Lung (tissue), 12 donors: ENCODE measurements around the gene TNF. TPM values are rescaled to one million over a fixed set of nuclear protein-coding genes. Genes with fewer than 3 reads are reported as not detected.

Source experiments
- ATAC-seq: fragments of 200-7000 bp; cut with Tn5 transposase; one replicate; pipeline ENCODE4 v1.9.1; 2020; ENCODE audit warnings: moderate number of reproducible peaks; ENCODE audit not compliant: insufficient read depth, low FRiP score
- DNase-seq, 3 donors: peaks; one replicate each; pipeline ENCODE4 v3.0.0-alpha.2; 2013 to 2017
- H3K27ac ChIP-seq, 2 donors: one replicate each; pipeline ENCODE4 v1.5.1; 2013; ENCODE audit warnings: mild to moderate bottlenecking in 2 of 2, moderate library complexity in 2 of 2, control low read depth in 1 of 2, inconsistent platforms in 1 of 2, low read depth in 1 of 2, low read length in 1 of 2
- H3K27me3 ChIP-seq, 3 donors: one replicate each; pipeline ENCODE4 v1.5.1; 2013; ENCODE audit warnings: low read length in 2 of 3; ENCODE audit not compliant: control insufficient read depth in 3 of 3, insufficient read depth in 3 of 3
- H3K36me3 ChIP-seq, 4 donors: one replicate each; pipeline ENCODE4 v1.5.1; 2013; ENCODE audit warnings: low read length in 4 of 4, mild to moderate bottlenecking in 1 of 4, moderate library complexity in 1 of 4; ENCODE audit not compliant: control insufficient read depth in 4 of 4, insufficient read depth in 4 of 4
- H3K4me1 ChIP-seq, 5 donors: one replicate each; pipeline ENCODE4 v1.5.1; 2013; ENCODE audit warnings: low read length in 5 of 5, mild to moderate bottlenecking in 2 of 5, moderate library complexity in 1 of 5; ENCODE audit not compliant: control insufficient read depth in 5 of 5, insufficient read depth in 5 of 5
- H3K4me3 ChIP-seq: one replicate; pipeline ENCODE4 v1.5.1; 2013; ENCODE audit warnings: mild to moderate bottlenecking, control low read depth, moderate library complexity
- H3K9ac ChIP-seq, 2 donors: one replicate each; pipeline ENCODE4 v1.5.1; 2013; ENCODE audit warnings: low read length in 2 of 2, control low read depth in 1 of 2; ENCODE audit not compliant: insufficient read depth in 1 of 2
- H3K9me3 ChIP-seq, 4 donors: one replicate each; pipeline ENCODE4 v1.5.1; 2013; ENCODE audit warnings: low read length in 3 of 4, mild to moderate bottlenecking in 1 of 4, moderate library complexity in 1 of 4; ENCODE audit not compliant: control insufficient read depth in 4 of 4, insufficient read depth in 3 of 4
- WGBS, 2 donors: extraction: QIAGEN DNeasy Blood & Tissue Kit; methylation state at CpG; one replicate each; pipeline ENCODE4 v1.1.7; 2013; 5-methylcytosine and 5-hydroxymethylcytosine counted together
- polyA plus RNA-seq, 2 donors: library from polyadenylated mRNA; stranded (reverse); fragments of 200-250 nt; gene quantifications; one replicate each; pipeline ENCODE4 v1.2.1, GENCODE V29; 2013
- total RNA-seq, 2 donors: library from RNA; depleted of rRNA in 1 of 2; stranded (reverse); fragments of >200 nt in 1 of 2; gene quantifications; one replicate each; pipeline ENCODE4 v1.2.1, GENCODE V29; 2014 to 2021
- TF ChIP-seq, protein P1 (sequence below): IDR thresholded peaks from 2 replicates; pipeline ENCODE4 v1.5.1; 2012; ENCODE audit warnings: mild to moderate bottlenecking; ENCODE audit errors: control extremely low read depth, extremely low read depth
- donor health status: control.
- donor health status: control.
- donor health status: Bipolar disorder and iron deficiency.
- donor health status: healthy.
- donor health status: DM: yes; HTN: yes; CAD: no.

The TNF gene
- total and polyA plus RNA-seq, 4 donors, result 0.23 to 15.7 (median 4.1) TPM

DNA sequence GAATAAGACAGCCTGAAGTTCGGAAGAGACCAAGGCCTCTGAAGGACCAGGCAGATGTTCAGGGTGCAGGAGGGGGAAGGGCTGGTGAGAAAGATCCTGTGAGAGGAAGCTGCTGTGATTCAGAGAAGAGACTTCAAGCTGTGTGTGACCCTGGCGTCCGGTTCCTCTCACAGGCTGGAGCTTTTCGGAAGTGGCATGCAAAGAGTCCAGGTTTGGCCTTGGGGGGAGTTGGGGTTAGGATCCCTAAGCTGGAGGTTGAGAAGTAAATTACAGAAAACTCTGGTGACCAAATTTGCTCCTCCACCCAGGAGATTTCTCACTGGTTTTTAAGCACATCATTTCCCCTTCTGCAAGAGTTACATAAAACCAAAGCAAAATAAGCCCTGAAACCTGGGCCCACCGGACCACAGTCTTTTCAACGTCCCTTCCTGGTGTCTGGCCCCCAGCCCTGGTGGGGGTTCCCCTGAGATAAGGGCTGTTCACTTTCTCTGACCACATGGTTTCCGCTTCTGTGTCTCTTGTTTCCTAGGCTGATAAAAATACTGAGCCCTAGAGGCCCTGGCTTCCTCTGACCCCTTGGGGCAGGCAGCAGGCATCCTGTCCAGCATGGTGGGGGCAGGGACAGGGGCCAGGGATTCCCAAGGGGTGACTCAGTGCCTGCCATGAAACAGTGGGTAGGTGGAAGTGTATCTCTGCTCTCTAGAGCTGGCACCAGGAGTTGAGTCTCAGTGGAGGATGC, 15.2 kb upstream of the TNF start:
- no peaks in the 10 kb centered on the region for H3K9me3 ChIP-seq
- no peak overlapping the region for H3K4me3 ChIP-seq
- no peak overlapping the region for H3K9ac ChIP-seq
- H3K27ac ChIP-seq, result peak overlapping the region; percentile 24 to 87
- TF ChIP-seq, protein P1, sequence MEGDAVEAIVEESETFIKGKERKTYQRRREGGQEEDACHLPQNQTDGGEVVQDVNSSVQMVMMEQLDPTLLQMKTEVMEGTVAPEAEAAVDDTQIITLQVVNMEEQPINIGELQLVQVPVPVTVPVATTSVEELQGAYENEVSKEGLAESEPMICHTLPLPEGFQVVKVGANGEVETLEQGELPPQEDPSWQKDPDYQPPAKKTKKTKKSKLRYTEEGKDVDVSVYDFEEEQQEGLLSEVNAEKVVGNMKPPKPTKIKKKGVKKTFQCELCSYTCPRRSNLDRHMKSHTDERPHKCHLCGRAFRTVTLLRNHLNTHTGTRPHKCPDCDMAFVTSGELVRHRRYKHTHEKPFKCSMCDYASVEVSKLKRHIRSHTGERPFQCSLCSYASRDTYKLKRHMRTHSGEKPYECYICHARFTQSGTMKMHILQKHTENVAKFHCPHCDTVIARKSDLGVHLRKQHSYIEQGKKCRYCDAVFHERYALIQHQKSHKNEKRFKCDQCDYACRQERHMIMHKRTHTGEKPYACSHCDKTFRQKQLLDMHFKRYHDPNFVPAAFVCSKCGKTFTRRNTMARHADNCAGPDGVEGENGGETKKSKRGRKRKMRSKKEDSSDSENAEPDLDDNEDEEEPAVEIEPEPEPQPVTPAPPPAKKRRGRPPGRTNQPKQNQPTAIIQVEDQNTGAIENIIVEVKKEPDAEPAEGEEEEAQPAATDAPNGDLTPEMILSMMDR, result no peak
- ATAC-seq (peak; percentile 81), DNase-seq (peak; percentile 36 to 61 (median 49))
- 19 to 33% methylated on average over 7 of the region's 7 CpGs for WGBS, 2 donors
- H3K27me3 ChIP-seq, result no peaks in the 10 kb centered on the region
- peaks cover 0 to 27% (median 0%) of the 10 kb centered on the region in 5 donors for H3K4me1 ChIP-seq
- H3K36me3 ChIP-seq, result peaks cover 6 to 18% (median 9%) of the 10 kb centered on the region in 4 donors

DNA sequence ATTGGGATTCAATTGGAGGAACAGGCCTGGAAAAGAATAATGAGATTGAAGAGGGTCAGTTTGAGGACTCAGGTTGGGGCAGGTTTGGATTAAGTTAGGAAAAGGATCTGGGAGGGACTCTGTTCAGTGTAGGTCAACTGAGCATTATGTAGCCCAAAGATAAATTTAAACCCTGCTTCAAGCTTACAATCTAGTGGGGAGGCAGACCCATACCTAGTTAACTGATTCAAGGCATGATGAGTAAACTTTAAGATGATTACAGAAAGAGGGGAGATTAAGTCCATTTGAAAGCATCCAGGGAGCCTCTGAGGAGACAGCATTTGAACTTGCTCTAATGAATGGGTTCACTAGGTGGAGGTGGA, 14.7 kb upstream of the TNF start:
- Histone ChIP-seq H3K4me1 (peaks cover 0 to 27% (median 0%) of the 10 kb centered on the region in 5 donors), H3K36me3 (peaks cover 6 to 18% (median 9%) of the 10 kb centered on the region in 4 donors), H3K9ac (no peak overlapping the region), H3K27ac (peak overlapping the region in 1 of 2 donors; percentile 65), H3K9me3 (no peaks in the 10 kb centered on the region), H3K4me3 (no peak overlapping the region), H3K27me3 (no peaks in the 10 kb centered on the region)
- ATAC-seq (no peak), DNase-seq (no peak)
- TF ChIP-seq, protein P1, result no peak

DNA sequence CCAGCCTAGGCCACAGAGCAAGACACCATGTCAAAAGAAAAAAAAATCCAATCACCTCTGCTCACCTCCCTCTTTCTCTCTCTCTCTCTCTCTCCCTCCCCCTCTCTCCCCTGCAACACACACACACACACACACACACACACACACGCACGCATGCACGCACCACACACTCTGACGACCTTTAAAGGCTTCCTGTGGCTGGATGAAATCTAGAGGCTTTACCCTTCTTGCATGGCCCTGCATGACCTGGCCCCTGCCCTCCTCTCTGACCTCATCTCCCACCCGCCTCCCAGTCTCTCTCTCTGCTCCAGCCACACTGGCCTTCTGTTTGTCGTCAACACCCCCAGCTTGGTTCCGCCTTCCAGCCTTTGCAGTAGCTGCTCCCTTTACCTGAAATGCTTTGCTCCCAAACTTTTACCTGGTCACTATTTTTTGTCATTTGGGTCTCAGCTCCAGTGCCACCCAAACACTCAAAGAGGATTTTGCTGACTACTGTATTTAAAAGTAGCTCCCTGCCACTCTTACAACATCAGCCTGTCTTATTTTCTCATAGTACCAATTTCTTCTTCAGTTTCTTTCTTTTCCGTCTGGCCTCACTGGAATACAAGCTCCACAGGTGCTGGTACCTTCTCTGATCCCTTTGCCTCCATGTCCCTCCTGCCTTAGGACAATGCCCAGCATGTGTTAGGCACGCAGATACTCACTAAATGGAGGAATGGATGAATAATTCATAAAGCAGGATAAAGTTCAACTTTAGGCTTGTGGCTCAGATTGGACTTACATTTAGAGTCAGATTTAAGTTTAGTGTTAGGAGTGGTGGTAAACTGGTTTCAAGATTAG, 7.6 kb upstream of the TNF start:
- H3K4me3 ChIP-seq, result no peak overlapping the region
- no peaks in the 10 kb centered on the region for H3K36me3 ChIP-seq
- H3K27me3 ChIP-seq, result peaks cover 0 to 9% (median 0%) of the 10 kb centered on the region in 3 donors
- no peak overlapping the region for H3K27ac ChIP-seq
- no peaks in the 10 kb centered on the region for H3K9me3 ChIP-seq
- DNase-seq, result no peak
- H3K9ac ChIP-seq, result no peak overlapping the region
- H3K4me1 ChIP-seq, result no peaks in the 10 kb centered on the region
- TF ChIP-seq, protein P1, result no peak
- ATAC-seq, result no peak
- 48 to 58% methylated on average over 8 to 9 of the region's 9 CpGs for WGBS, 2 donors
